ENCODE measurements around the gene APOL3.

DNA sequence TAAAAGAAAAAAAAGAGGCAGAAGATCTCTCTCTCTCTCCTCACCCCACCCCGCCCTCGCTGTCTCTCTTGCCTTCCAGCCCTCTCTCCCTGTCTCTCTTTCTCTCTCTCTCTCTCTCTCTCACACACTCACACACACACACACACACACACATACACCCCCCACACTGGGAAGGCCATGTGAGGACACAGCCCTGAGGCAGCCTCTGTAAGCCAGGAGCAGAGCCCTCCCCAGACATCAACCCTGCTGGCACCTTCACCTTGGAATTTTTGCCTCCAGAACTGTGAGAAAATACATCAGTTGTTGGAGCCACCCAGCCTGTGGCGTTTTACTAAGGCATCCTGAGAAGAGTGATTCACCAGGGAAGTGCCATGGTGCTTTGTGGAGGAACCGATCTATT lies 14.7 kb downstream of the APOL3 start:
- TF ChIP-seq, protein P1, sequence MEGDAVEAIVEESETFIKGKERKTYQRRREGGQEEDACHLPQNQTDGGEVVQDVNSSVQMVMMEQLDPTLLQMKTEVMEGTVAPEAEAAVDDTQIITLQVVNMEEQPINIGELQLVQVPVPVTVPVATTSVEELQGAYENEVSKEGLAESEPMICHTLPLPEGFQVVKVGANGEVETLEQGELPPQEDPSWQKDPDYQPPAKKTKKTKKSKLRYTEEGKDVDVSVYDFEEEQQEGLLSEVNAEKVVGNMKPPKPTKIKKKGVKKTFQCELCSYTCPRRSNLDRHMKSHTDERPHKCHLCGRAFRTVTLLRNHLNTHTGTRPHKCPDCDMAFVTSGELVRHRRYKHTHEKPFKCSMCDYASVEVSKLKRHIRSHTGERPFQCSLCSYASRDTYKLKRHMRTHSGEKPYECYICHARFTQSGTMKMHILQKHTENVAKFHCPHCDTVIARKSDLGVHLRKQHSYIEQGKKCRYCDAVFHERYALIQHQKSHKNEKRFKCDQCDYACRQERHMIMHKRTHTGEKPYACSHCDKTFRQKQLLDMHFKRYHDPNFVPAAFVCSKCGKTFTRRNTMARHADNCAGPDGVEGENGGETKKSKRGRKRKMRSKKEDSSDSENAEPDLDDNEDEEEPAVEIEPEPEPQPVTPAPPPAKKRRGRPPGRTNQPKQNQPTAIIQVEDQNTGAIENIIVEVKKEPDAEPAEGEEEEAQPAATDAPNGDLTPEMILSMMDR (IDR thresholded peaks at IDR 0.05), result no peak
- TF ChIP-seq POLR2A (IDR thresholded peaks at IDR 0.05), result no peak

All from Peyer's patch (tissue), 4 donors.